Epithelial cell of esophagus (primary cell): ENCODE data around the gene ESYT3.
"Not testable (repeated sequence)": the region's sequence is repeated elsewhere in the genome, so short reads cannot be mapped to it uniquely, and the experiment has no call there.

Experiments used
- DNase-seq: peaks from one replicate; pipeline ENCODE4 v3.0.0; 2010; ENCODE audit warnings: low read depth
- H3K4me3 ChIP-seq: 2 replicates; pipeline ENCODE4 v1.5.1; 2011; ENCODE audit warnings: mild to moderate bottlenecking, low read length, control low read depth
- TF ChIP-seq, protein P1 (sequence below): IDR thresholded peaks from 2 replicates; pipeline ENCODE4 v1.5.1; 2011; ENCODE audit warnings: low read depth, mild to moderate bottlenecking, low read length, control low read depth, inconsistent platforms; ENCODE audit not compliant: insufficient read depth; ENCODE audit errors: missing control alignments

ESYT3 gene

DNA sequence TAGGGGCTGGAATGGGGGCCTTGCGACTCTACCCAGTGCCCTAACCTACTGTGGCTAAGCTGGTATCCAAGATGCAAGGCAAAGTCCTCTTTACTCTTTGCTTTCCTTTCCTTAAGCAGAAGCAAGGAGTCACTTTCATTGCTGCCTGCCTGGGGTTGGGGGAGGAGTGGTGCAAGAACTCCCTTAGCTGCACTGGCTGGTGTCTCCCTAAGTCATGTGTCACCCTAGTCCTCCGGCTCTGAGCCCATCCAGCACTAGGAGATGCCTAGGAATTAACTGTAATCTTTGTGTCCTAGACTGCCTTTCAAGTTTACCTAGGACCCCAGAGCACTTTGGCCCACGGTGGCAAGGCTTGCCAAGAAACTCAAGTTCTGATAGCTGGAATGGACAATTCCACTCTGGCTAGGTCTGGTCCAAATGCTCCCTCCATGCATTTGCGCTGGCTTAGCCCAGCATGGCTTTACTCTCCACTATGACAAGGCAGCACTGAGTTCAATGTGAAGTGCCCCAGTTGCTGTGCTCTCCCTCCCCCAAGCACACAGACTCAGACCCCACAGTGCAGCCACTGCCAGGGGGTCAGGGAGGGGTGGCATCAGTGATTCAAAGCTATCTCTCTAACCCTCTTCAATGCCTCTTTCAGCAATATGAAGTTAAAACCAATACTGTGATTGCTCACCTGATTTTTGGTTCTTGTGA lies 58.7 kb downstream of the ESYT3 start:
- TF ChIP-seq, protein P1, sequence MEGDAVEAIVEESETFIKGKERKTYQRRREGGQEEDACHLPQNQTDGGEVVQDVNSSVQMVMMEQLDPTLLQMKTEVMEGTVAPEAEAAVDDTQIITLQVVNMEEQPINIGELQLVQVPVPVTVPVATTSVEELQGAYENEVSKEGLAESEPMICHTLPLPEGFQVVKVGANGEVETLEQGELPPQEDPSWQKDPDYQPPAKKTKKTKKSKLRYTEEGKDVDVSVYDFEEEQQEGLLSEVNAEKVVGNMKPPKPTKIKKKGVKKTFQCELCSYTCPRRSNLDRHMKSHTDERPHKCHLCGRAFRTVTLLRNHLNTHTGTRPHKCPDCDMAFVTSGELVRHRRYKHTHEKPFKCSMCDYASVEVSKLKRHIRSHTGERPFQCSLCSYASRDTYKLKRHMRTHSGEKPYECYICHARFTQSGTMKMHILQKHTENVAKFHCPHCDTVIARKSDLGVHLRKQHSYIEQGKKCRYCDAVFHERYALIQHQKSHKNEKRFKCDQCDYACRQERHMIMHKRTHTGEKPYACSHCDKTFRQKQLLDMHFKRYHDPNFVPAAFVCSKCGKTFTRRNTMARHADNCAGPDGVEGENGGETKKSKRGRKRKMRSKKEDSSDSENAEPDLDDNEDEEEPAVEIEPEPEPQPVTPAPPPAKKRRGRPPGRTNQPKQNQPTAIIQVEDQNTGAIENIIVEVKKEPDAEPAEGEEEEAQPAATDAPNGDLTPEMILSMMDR = no peak
- no peak for DNase-seq
- H3K4me3 ChIP-seq = no peak overlapping the region

DNA sequence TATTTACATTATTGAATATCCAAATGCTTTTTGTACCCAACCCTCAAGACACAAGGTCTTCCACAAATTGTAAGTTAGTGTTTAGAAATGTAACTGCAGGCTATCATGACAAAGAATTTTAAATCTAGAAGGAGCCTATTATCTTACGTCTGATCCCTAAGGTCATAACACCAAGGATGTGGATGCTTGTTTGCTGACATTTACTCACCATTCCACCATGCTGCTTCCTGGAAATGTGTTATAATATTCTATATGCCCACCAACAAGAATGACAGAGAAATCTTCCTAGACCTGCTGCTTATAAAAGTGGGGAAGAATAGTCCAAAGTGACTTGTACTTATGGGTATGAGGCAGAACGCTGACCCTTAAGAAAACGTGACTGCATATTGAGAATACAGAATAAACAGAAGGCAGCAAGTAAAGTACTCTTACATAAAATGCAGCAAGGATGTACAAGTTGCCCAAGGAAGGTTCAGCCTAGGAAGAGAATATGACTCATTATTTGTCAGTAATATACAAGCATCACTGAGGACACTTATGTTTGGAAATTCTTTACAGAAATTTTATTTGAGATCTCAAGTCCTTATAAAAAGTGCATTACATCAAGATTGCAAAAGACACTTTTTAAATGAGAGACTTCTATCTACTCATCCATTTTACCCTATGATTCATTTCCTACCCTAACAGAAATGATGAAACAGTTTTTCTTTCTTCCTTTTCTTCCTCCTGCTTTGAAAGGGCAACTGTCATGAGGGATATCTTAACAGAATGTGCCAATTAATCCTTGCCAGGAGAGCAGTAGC lies 59.6 kb downstream of the ESYT3 start:
- H3K4me3 ChIP-seq = no peak overlapping the region
- TF ChIP-seq, protein P1 = no peak
- DNase-seq = peak; percentile 75

DNA sequence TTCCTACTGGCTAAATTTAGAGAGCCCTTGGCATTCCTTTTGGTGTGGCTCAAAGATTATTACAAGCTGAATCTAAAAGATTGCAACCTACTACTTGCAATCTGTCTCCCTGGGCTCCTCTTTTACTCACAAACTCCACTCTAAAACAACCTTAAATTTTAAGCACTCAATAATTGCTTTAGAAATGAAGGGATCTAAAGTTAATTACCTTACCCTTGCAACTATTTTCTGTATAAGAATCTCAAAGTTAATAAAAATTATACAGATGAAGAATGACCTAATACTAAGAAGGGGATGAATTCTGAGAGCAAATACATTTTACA lies 60.2 kb downstream of the ESYT3 start:
- TF ChIP-seq, protein P1 = no peak
- no peak for DNase-seq
- no peak overlapping the region for H3K4me3 ChIP-seq

DNA sequence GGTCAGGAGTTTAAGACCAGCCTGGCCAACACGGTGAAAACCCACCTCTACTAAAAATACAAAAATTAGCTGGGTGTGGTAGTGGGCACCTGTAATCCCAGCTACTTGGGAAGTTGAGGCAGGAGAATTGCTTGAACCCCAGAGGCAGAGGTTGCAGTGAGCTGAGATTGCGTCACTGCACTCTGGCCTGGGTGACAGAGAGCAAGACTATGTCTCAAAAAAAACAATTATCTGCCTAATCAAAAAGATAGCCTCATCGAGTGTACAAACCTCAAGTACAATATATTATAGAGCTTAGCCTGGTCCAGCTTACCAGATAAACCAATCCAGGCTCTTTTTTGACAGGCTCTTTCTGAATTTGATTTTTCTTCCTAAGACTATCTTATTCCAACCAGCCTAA lies 61.2 kb downstream of the ESYT3 start:
- DNase-seq, H3K4me3 ChIP-seq: not testable (repeated sequence)

DNA sequence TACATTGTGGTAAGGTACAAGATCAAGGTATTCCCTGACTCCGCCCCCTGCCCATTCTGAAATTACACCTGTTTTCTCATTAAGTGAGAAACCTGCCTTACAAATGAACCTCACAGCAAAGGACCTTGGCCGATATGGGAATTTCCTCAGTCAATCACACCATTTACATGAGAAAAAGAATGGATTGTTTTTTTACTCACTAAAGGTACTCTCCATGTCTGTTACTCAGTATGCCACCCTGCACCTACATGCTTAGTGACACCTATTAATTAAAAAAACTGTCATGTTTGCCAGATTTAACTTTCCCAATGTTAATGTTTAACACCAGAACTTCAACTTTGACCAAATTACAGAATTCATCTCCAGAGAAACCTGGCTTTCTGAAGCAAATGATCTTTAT lies 62.0 kb downstream of the ESYT3 start:
- TF ChIP-seq, protein P1 = no peak
- H3K4me3 ChIP-seq = no peak overlapping the region
- DNase-seq = no peak

DNA sequence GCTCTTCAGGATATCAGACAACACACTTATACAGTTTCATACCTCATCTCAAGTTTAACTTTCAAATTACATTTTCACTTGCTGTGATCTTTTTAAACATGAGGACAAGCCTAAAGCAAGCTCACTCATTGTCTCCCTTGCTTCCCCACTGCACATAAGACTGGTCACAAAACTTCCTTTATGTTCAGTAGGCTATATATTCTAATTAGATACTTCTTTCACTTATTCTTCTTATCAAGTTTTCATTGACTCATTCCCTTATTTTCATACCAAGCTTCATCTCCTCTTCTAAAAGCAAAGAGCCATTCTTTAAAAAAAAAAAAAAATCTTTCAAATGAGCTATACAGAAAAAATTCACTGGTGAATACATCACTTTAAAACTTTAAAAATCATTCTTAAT lies 62.6 kb downstream of the ESYT3 start:
- TF ChIP-seq, protein P1 = no peak
- no peak overlapping the region for H3K4me3 ChIP-seq
- DNase-seq = no peak

DNA sequence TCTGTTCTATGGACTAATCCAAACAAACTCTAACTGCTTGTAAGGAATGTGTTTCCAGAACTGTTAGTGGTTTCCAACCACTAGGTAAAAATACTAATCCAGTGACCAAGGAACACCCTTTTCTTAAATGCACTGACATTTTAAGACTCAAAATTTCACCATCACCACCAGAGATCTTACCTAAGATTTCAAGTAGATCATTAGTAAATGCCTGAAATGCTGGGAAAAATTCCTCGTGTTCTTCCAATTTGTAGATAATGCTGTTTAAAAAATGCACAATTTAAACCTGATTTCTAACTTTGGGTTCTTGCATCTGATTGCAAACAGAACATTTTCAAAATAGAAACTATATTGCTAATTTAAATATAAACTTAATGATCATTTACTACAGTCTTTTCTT lies 63.4 kb downstream of the ESYT3 start:
- DNase-seq = no peak
- H3K4me3 ChIP-seq = no peak overlapping the region
- TF ChIP-seq, protein P1 = no peak
